ENCODE results near the gene IQSEC1. TPM values are rescaled to one million over a fixed set of nuclear protein-coding genes. Genes with fewer than 3 reads are reported as not detected.

IQSEC1 gene
- total RNA-seq, 1 experiment from 2014 or later = 28.1 TPM

GRCh38 chr3:12944849-12945248 is 128.4 kb downstream of the IQSEC1 start:
- ChIA-PET RAD21 (ENCODE audit: low non-redundant PET in 1 of 2, low total read pairs in 2 of 2, uncharacterized antibody in 2 of 2, unreplicated experiment in 2 of 2) (no interaction called here), POLR2A (no interaction called here), CTCF (no interaction called here)
- Histone ChIP-seq H3K9me2 (ENCODE audit: insufficient read depth) (no peaks in the 10 kb centered on the region), H3K9me3 (ENCODE audit: control insufficient read depth in 1 of 2, insufficient read depth in 1 of 2, low read depth in 1 of 2, low read length in 2 of 2) (no peaks in the 10 kb centered on the region), H3K4me2 (ENCODE audit: low read length) (no peak overlapping the region), H3K4me1 (ENCODE audit: control insufficient read depth in 1 of 2, insufficient read depth in 2 of 2, low read length in 2 of 2) (peaks cover 20 to 25% of the 10 kb centered on the region in 2 experiments), H3K79me2 (ENCODE audit: insufficient read depth, low read length) (no peaks in the 10 kb centered on the region; the same call in 1 of the 2 replicates), H3K9ac (ENCODE audit: low read length) (no peak overlapping the region), H2AFZ (ENCODE audit: low read depth, low read length, poor library complexity, severe bottlenecking) (no peak overlapping the region), H3K36me3 (ENCODE audit: control insufficient read depth in 1 of 2, insufficient read depth in 2 of 2, low read length in 2 of 2) (no peaks in the 10 kb centered on the region; a peak in 1 of 4 replicates), H3K4me3 (replicated peaks in 1 of 2; ENCODE audit: low read depth in 1 of 2, low read length in 2 of 2) (no peak overlapping the region), H4K20me1 (ENCODE audit: insufficient read depth) (no peaks in the 10 kb centered on the region), H3K27ac (ENCODE audit: low read depth, low read length) (no peak overlapping the region), H3K27me3 (ENCODE audit: insufficient read depth, low read length) (no peaks in the 10 kb centered on the region)
- TF ChIP-seq JUND (IDR thresholded peaks at IDR 0.05) = no peak
- no peak for TF ChIP-seq YY1 (IDR thresholded peaks at IDR 0.05; ENCODE audit: extremely low read depth, insufficient replicate concordance, low read depth, low read length)
- no peak for TF ChIP-seq EZH2phosphoT487 (IDR thresholded peaks at IDR 0.05; ENCODE audit: borderline replicate concordance)
- TF ChIP-seq SP1 (IDR thresholded peaks at IDR 0.05; ENCODE audit: low read depth) = no peak
- TF ChIP-seq POLR2AphosphoS5 (IDR thresholded peaks at IDR 0.05; ENCODE audit: low read depth, low read length) = no peak
- TF ChIP-seq RAD21 (IDR thresholded peaks at IDR 0.05; ENCODE audit: low read depth) = no peak
- no peak for TF ChIP-seq CEBPB (IDR thresholded peaks at IDR 0.05; ENCODE audit: low read depth)
- ATAC-seq (no peak), DNase-seq (ENCODE audit: low read depth, low spot score) (no peak)
- BruUV-seq (replicated peaks) = no TSS peak
- intact Hi-C loops (cut with micrococcal nuclease) = no loop called here

DNA sequence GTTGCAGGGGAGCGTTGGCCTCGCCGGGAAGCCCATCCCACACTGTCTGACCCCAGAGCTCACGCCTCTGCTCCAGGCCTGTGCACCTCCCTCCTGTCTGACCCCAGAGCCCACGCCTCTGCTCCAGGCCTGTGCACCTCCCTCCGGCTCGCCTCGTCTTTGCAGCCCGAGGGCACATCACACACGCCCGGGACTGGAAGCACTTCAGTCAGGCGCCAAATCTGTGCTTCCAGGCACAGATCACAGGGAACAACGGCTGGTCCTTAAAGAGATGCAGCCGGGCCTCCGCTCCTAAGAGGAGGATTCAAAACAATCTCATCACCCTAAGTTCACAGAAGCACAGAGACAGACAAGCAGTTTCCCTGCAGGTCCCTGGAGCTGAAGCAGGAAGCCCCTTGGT is 128.8 kb downstream of the IQSEC1 start:
- H3K9ac ChIP-seq (ENCODE audit: low read length) = no peak overlapping the region
- ATAC-seq (no peak), DNase-seq (ENCODE audit: low read depth, low spot score) (no peak)
- no peaks in the 10 kb centered on the region for H3K9me3 ChIP-seq (ENCODE audit: control insufficient read depth in 1 of 2, insufficient read depth in 1 of 2, low read depth in 1 of 2, low read length in 2 of 2)
- POLR2A ChIA-PET = no interaction called here
- no TSS peak for BruUV-seq (replicated peaks)
- no peaks in the 10 kb centered on the region for H3K9me2 ChIP-seq (ENCODE audit: insufficient read depth)
- no peaks in the 10 kb centered on the region for H4K20me1 ChIP-seq (ENCODE audit: insufficient read depth)
- H3K4me1 ChIP-seq (ENCODE audit: control insufficient read depth in 1 of 2, insufficient read depth in 2 of 2, low read length in 2 of 2) = peaks cover 17 to 21% of the 10 kb centered on the region in 2 experiments
- no peak overlapping the region for H2AFZ ChIP-seq (ENCODE audit: low read depth, low read length, poor library complexity, severe bottlenecking)
- CTCF ChIA-PET = no interaction called here
- RAD21 ChIA-PET (ENCODE audit: low non-redundant PET in 1 of 2, low total read pairs in 2 of 2, uncharacterized antibody in 2 of 2, unreplicated experiment in 2 of 2) = no interaction called here
- H3K36me3 ChIP-seq (ENCODE audit: control insufficient read depth in 1 of 2, insufficient read depth in 2 of 2, low read length in 2 of 2) = no peaks in the 10 kb centered on the region; a peak in 1 of 4 replicates
- H3K27me3 ChIP-seq (ENCODE audit: insufficient read depth, low read length) = no peaks in the 10 kb centered on the region
- intact Hi-C loops (cut with micrococcal nuclease) = no loop called here
- no peak overlapping the region for H3K27ac ChIP-seq (ENCODE audit: low read depth, low read length)
- no peak overlapping the region for H3K4me3 ChIP-seq (replicated peaks in 1 of 2; ENCODE audit: low read depth in 1 of 2, low read length in 2 of 2)
- H3K4me2 ChIP-seq (ENCODE audit: low read length) = no peak overlapping the region
- no peaks in the 10 kb centered on the region; the same call in 1 of the 2 replicates for H3K79me2 ChIP-seq (ENCODE audit: insufficient read depth, low read length)
- TF ChIP-seq ZNF274 (IDR thresholded peaks at IDR 0.05; ENCODE audit: low read depth, low read length) = no peak
- no peak for TF ChIP-seq RAD21 (IDR thresholded peaks at IDR 0.05; ENCODE audit: low read depth)
- no peak for TF ChIP-seq EZH2 (IDR thresholded peaks at IDR 0.05)
- no peak for TF ChIP-seq TCF7L2 (IDR thresholded peaks at IDR 0.05; ENCODE audit: borderline replicate concordance, extremely low read depth, insufficient read depth, insufficient read length)
- no peak for TF ChIP-seq ELF1 (IDR thresholded peaks at IDR 0.05; ENCODE audit: borderline replicate concordance, low read depth)
- no peak for TF ChIP-seq SRF (IDR thresholded peaks at IDR 0.05; ENCODE audit: low read depth)
- no peak for TF ChIP-seq SIN3A (IDR thresholded peaks at IDR 0.05; ENCODE audit: low read depth)
- TF ChIP-seq JUND (IDR thresholded peaks at IDR 0.05) = no peak
- TF ChIP-seq EZH2phosphoT487 (IDR thresholded peaks at IDR 0.05; ENCODE audit: borderline replicate concordance) = no peak
- TF ChIP-seq REST (IDR thresholded peaks at IDR 0.05; ENCODE audit: low read depth) = no peak
- TF ChIP-seq CBX3 (IDR thresholded peaks at IDR 0.05; ENCODE audit: low read depth) = no peak
- no peak for TF ChIP-seq CTCF (IDR thresholded peaks at IDR 0.05 in 2 of 3, conservative IDR thresholded peaks at IDR 0.05 in 1 of 3; ENCODE audit: borderline replicate concordance in 1 of 3, insufficient read depth in 1 of 3, low read depth in 2 of 3, low read length in 2 of 3)
- TF ChIP-seq YY1 (IDR thresholded peaks at IDR 0.05; ENCODE audit: extremely low read depth, insufficient replicate concordance, low read depth, low read length) = no peak
- no peak for TF ChIP-seq FOSL1 (IDR thresholded peaks at IDR 0.05; ENCODE audit: low read depth)
